ENCODE data around the gene SRP14. TPM values are rescaled to one million over a fixed set of nuclear protein-coding genes. Genes with fewer than 3 reads are reported as not detected.

SRP14 gene
- total RNA-seq, 1 experiment from 2014 or later = 168 TPM

- Histone ChIP-seq H4K20me1 (ENCODE audit: insufficient read depth) (no peaks in the 10 kb centered on the region), H2AFZ (ENCODE audit: low read depth, low read length, poor library complexity, severe bottlenecking) (no peak overlapping the region), H3K36me3 (ENCODE audit: control insufficient read depth in 1 of 2, insufficient read depth in 2 of 2, low read length in 2 of 2) (peaks cover 47 to 64% of the 10 kb centered on the region in 2 experiments; a peak in 3 of 4 replicates), H3K9me3 (ENCODE audit: control insufficient read depth in 1 of 2, insufficient read depth in 1 of 2, low read depth in 1 of 2, low read length in 2 of 2) (no peaks in the 10 kb centered on the region), H3K4me3 (replicated peaks in 1 of 2; ENCODE audit: low read depth in 1 of 2, low read length in 2 of 2) (no peak overlapping the region), H3K79me2 (ENCODE audit: insufficient read depth, low read length) (peaks cover under 1% of the 10 kb centered on the region; the same call in 1 of the 2 replicates), H3K9me2 (ENCODE audit: insufficient read depth) (no peaks in the 10 kb centered on the region), H3K9ac (ENCODE audit: low read length) (no peak overlapping the region), H3K27ac (ENCODE audit: low read depth, low read length) (no peak overlapping the region), H3K27me3 (ENCODE audit: insufficient read depth, low read length) (no peaks in the 10 kb centered on the region), H3K4me2 (ENCODE audit: low read length) (no peak overlapping the region), H3K4me1 (ENCODE audit: control insufficient read depth in 1 of 2, insufficient read depth in 2 of 2, low read length in 2 of 2) (no peaks in the 10 kb centered on the region)
- intact Hi-C loops (cut with micrococcal nuclease) = loop anchor here (5.0 kb wide), 1 partner anchor 244 kb away; no protein-coding TSS in a partner anchor
- POLR2A ChIA-PET = no interaction called here
- no peak for ATAC-seq
- no peak for TF ChIP-seq EZH2 (IDR thresholded peaks at IDR 0.05)
- TF ChIP-seq CTCF (IDR thresholded peaks at IDR 0.05 in 2 of 3, conservative IDR thresholded peaks at IDR 0.05 in 1 of 3; ENCODE audit: borderline replicate concordance in 1 of 3, insufficient read depth in 1 of 3, low read depth in 2 of 3, low read length in 2 of 3) = no peak
- no peak for DNase-seq (ENCODE audit: low read depth, low spot score)
- CTCF ChIA-PET = interaction anchor here (0.6 to 1.2 kb wide), 2 partner anchors 9 to 14 kb away, joined by 3 to 5 read pairs; no protein-coding TSS in a partner anchor
- BruUV-seq (replicated peaks) = no TSS peak
- RAD21 ChIA-PET (ENCODE audit: low non-redundant PET in 1 of 2, low total read pairs in 2 of 2, uncharacterized antibody in 2 of 2, unreplicated experiment in 2 of 2) = interaction anchor here in 1 of 2 experiments (0.6 kb wide), 1 partner anchor 148 kb away, joined by 3 read pairs; no protein-coding TSS in a partner anchor
Measured at GRCh38 chr15:40031300-40031699, 7.7 kb downstream of the SRP14 start.

DNA sequence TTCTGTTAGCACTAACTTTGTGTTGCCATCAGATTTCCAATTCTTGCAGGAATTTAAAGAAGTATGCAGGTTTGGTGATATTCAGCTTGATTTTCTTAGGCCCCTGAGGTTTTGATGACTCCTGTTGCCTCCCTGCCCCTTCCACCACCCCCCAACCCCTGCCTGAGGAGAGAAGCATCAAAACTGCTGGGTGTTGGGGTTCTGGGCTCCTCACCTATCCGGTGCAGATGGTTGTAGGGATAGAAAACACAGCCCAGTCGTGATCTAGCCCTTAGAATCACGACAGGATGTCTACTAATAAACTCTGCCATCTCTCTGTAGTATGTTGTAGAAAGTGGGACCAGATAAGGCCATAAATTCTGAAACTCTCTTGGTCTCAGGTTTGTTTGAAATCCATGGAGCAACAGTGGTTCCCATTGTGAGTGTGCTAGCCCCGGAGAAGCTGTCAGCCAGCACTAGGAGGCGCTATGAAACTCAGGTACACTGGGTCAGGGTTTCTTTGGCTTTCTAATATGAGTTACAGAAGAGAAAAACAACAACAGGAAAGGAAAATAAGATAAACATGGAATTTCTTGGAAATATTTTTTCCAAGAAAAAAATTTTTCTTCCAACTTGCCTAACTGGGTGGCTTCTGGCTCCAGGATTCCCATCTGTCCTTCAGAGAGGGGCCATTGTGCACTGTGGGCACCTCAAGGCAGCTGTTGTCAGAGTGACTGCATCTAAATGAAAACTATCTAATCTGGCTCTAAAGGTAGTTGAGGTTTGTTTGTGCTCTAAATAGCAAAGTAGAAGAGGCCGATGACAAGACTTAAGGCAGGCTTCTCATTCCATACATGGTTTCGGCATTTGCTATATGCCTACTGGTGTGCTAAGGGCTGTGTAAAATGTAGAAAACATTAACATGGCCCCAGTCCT, 8.7 kb downstream of the SRP14 start:
- H3K36me3 ChIP-seq (ENCODE audit: control insufficient read depth in 1 of 2, insufficient read depth in 2 of 2, low read length in 2 of 2) = peaks cover 39 to 57% of the 10 kb centered on the region in 2 experiments; a peak in 3 of 4 replicates
- H3K4me1 ChIP-seq (ENCODE audit: control insufficient read depth in 1 of 2, insufficient read depth in 2 of 2, low read length in 2 of 2) = no peaks in the 10 kb centered on the region
- POLR2A ChIA-PET = no interaction called here
- no peak overlapping the region for H3K27ac ChIP-seq (ENCODE audit: low read depth, low read length)
- BruUV-seq (replicated peaks) = no TSS peak
- intact Hi-C loops (cut with micrococcal nuclease) = loop anchor here (5.0 to 10.0 kb wide), 2 partner anchors 243 to 345 kb away; no protein-coding TSS in a partner anchor
- no peaks in the 10 kb centered on the region for H3K27me3 ChIP-seq (ENCODE audit: insufficient read depth, low read length)
- no peak overlapping the region for H2AFZ ChIP-seq (ENCODE audit: low read depth, low read length, poor library complexity, severe bottlenecking)
- DNase-seq (ENCODE audit: low read depth, low spot score) (no peak), ATAC-seq (peak; percentile 90)
- RAD21 ChIA-PET (ENCODE audit: low non-redundant PET in 1 of 2, low total read pairs in 2 of 2, uncharacterized antibody in 2 of 2, unreplicated experiment in 2 of 2) = interaction anchor here in 1 of 2 experiments (1.0 kb wide), 1 partner anchor 345 kb away, joined by 3 read pairs; no protein-coding TSS in a partner anchor
- H3K4me2 ChIP-seq (ENCODE audit: low read length) = no peak overlapping the region
- no peaks in the 10 kb centered on the region for H4K20me1 ChIP-seq (ENCODE audit: insufficient read depth)
- CTCF ChIA-PET = no interaction called here
- H3K9me3 ChIP-seq (ENCODE audit: control insufficient read depth in 1 of 2, insufficient read depth in 1 of 2, low read depth in 1 of 2, low read length in 2 of 2) = no peaks in the 10 kb centered on the region
- peak; percentile 36 for TF ChIP-seq RAD21 (IDR thresholded peaks at IDR 0.05; ENCODE audit: low read depth)
- TF ChIP-seq SP1 (IDR thresholded peaks at IDR 0.05; ENCODE audit: low read depth) = no peak
- no peak for TF ChIP-seq ATF3 (IDR thresholded peaks at IDR 0.05)
- TF ChIP-seq JUND (IDR thresholded peaks at IDR 0.05) = no peak
- peak; percentile 36 to 82 (median 70); a peak in 5 of 6 replicates for TF ChIP-seq CTCF (IDR thresholded peaks at IDR 0.05 in 2 of 3, conservative IDR thresholded peaks at IDR 0.05 in 1 of 3; ENCODE audit: borderline replicate concordance in 1 of 3, insufficient read depth in 1 of 3, low read depth in 2 of 3, low read length in 2 of 3)
- no peak for TF ChIP-seq FOSL1 (IDR thresholded peaks at IDR 0.05; ENCODE audit: low read depth)
- no peak for TF ChIP-seq YY1 (IDR thresholded peaks at IDR 0.05; ENCODE audit: extremely low read depth, insufficient replicate concordance, low read depth, low read length)
- no peaks in the 10 kb centered on the region for H3K79me2 ChIP-seq (ENCODE audit: insufficient read depth, low read length)
- H3K4me3 ChIP-seq (replicated peaks in 1 of 2; ENCODE audit: low read depth in 1 of 2, low read length in 2 of 2) = no peak overlapping the region
- no peaks in the 10 kb centered on the region for H3K9me2 ChIP-seq (ENCODE audit: insufficient read depth)
- H3K9ac ChIP-seq (ENCODE audit: low read length) = no peak overlapping the region
